Type B pancreatic cell (in vitro differentiated cells): ENCODE measurements around the gene LSMEM2. TPM values are rescaled to one million over a fixed set of nuclear protein-coding genes. Genes with fewer than 3 reads are reported as not detected.
"Not testable (repeated sequence)": the region's sequence is repeated elsewhere in the genome, so short reads cannot be mapped to it uniquely, and the experiment has no call there.

ENCODE experiments used
- DNase-seq: peaks from one replicate; pipeline ENCODE4 v3.0.0; 2021; ENCODE audit warnings: mixed read lengths; ENCODE audit not compliant: unreplicated experiment; ENCODE audit errors: extremely low spot score
- H3K27ac Mint-ChIP-seq: 2 replicates; pipeline ENCODE4 v1.8.0; 2021; ENCODE audit warnings: mild to moderate bottlenecking, mixed read lengths
- H3K27me3 Mint-ChIP-seq: 2 replicates; pipeline ENCODE4 v1.8.0; 2021; ENCODE audit warnings: mixed read lengths
- H3K36me3 Mint-ChIP-seq: 2 replicates; pipeline ENCODE4 v1.8.0; 2021; ENCODE audit warnings: mixed read lengths
- H3K4me1 Mint-ChIP-seq: one replicate; pipeline ENCODE4 v1.8.0; 2021; ENCODE audit warnings: mixed read lengths; ENCODE audit not compliant: unreplicated experiment
- H3K4me3 Mint-ChIP-seq: 2 replicates; pipeline ENCODE4 v1.8.0; 2021; ENCODE audit warnings: mild to moderate bottlenecking, mixed read lengths
- H3K9me3 Mint-ChIP-seq: 2 replicates; pipeline ENCODE4 v1.8.0; 2021; ENCODE audit warnings: mixed read lengths
- total RNA-seq: library from RNA; stranded (reverse); gene quantifications from 2 replicates; pipeline ENCODE4 v1.2.1, GENCODE V29; 2021; ENCODE audit warnings: low replicate concordance
- TF ChIP-seq, protein P1 (sequence below): fragments of 200-600 bp; sonication (generic); conservative IDR thresholded peaks from 2 replicates; pipeline ENCODE4 v1.5.0; 2021; ENCODE audit warnings: antibody characterized with exemption, mild to moderate bottlenecking

The LSMEM2 gene
- total RNA-seq, 1 donor from 2014 or later, result not detected

DNA sequence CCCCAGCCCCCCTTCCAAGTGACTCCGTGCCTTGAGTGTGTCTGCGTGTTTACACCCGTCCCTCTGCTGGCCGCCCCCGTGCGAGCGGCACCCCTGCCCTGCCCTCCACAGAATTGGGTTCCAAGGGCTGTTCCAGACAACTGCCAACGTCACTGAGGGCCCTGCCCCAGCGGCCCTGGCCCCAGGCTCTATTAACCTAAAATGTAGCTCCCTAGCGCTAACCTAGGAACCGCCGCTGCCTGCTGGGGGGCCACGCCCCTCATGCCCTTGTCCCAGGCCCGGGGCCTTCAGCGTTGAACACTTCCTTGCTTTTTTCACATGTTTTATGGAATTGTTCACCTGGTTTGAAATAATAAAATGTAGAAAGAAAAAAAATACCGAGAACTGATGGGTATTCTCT lies 19.9 kb upstream of the LSMEM2 start:
- Mint-ChIP-seq H3K9me3 (no peaks in the 10 kb centered on the region), H3K27ac (peak overlapping the region; percentile 90), H3K4me3 (peak overlapping the region; percentile 49), H3K27me3 (no peaks in the 10 kb centered on the region), H3K4me1 (peaks cover 16% of the 10 kb centered on the region), H3K36me3 (peaks cover 4% of the 10 kb centered on the region)
- TF ChIP-seq, protein P1, sequence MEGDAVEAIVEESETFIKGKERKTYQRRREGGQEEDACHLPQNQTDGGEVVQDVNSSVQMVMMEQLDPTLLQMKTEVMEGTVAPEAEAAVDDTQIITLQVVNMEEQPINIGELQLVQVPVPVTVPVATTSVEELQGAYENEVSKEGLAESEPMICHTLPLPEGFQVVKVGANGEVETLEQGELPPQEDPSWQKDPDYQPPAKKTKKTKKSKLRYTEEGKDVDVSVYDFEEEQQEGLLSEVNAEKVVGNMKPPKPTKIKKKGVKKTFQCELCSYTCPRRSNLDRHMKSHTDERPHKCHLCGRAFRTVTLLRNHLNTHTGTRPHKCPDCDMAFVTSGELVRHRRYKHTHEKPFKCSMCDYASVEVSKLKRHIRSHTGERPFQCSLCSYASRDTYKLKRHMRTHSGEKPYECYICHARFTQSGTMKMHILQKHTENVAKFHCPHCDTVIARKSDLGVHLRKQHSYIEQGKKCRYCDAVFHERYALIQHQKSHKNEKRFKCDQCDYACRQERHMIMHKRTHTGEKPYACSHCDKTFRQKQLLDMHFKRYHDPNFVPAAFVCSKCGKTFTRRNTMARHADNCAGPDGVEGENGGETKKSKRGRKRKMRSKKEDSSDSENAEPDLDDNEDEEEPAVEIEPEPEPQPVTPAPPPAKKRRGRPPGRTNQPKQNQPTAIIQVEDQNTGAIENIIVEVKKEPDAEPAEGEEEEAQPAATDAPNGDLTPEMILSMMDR, result peak; percentile 42
- no peak for DNase-seq

DNA sequence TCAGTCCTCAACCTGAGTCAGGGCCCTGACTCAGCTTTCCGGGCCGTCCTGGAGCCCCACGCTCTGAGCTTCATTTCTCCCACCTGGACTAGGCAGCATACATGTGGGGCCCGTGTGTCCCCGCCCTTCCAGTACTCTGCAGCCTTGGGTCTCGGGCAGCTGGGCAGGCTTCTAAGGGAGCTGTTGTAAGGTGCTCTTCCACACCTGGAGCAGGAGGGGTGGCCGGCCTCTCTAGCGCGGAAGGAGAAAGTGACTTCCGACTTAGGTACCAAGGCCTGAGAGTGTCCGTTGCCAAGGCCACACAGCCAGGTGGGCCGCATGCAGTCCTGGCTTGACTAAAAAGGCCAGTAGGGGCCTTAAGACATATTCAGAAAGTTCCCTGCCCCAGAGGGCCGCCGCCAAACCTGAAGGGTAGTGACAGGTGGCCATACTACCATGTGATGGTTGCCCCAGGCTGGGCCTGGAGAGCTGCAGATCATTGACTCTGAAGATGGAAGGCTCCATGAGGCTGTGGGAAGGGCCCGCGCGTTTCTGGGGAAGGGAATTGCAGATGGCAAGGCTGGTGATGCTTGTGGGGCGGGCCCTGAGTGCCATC lies 19.4 kb upstream of the LSMEM2 start:
- no peaks in the 10 kb centered on the region for H3K9me3 Mint-ChIP-seq
- DNase-seq, result no peak
- TF ChIP-seq, protein P1, result no peak
- H3K27me3 Mint-ChIP-seq, result no peaks in the 10 kb centered on the region
- peaks cover 4% of the 10 kb centered on the region for H3K36me3 Mint-ChIP-seq
- peak overlapping the region; percentile 80 for H3K4me3 Mint-ChIP-seq
- H3K27ac Mint-ChIP-seq, result peak overlapping the region; percentile 90
- H3K4me1 Mint-ChIP-seq, result peaks cover 19% of the 10 kb centered on the region

DNA sequence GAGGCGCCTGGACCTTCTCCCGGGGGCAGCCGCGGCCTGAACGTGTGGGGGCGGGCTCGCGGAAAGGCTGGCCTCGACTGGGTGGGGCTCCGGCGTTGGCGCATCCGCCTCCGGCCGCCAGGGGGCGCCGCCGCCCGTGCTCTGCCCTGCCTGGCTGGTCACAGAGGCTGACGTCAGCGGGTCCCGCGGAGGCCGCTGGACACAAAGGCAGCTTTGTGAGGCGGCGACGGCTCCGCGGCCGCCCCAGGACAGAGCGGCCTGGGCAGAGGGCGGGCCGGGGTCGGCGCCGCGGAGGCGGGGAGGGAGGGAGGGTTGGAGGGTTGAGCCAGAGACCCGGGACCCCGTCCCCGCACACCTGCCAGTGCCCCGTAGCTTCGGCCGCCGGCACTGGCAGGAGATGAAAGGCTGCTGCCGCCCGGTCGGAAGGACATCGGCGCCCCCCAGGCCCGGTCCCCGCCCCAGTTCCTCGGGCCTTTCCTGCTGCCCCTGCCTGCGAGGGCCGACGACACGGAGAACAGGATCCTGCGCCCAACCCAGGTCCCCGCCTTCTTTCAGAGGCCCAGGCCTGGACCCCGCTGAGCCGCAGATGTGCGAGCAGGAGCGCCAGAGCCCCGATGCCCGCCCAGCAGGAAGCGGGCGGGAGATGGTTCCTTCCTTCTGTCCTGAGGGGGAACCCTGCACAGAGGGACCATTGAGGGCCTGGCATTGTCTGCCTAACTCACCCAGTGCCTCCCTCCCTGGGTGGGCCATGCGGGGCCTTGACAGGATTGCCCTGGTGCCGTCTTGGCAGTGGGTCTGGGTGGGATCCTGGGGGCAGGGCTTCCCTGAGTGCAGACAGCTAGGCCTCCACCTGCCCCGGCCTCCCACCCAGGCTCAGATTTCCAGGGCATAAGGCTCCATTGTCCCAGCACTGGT lies 18.6 kb upstream of the LSMEM2 start:
- H3K27ac Mint-ChIP-seq, result peak overlapping the region; percentile 91
- H3K4me1 Mint-ChIP-seq, result peaks cover 23% of the 10 kb centered on the region
- H3K36me3 Mint-ChIP-seq, result peaks cover 4% of the 10 kb centered on the region
- no peaks in the 10 kb centered on the region for H3K27me3 Mint-ChIP-seq
- no peaks in the 10 kb centered on the region for H3K9me3 Mint-ChIP-seq
- DNase-seq, result peak; percentile 97
- H3K4me3 Mint-ChIP-seq, result peak overlapping the region; percentile 80
- TF ChIP-seq, protein P1, result peak; percentile 99

DNA sequence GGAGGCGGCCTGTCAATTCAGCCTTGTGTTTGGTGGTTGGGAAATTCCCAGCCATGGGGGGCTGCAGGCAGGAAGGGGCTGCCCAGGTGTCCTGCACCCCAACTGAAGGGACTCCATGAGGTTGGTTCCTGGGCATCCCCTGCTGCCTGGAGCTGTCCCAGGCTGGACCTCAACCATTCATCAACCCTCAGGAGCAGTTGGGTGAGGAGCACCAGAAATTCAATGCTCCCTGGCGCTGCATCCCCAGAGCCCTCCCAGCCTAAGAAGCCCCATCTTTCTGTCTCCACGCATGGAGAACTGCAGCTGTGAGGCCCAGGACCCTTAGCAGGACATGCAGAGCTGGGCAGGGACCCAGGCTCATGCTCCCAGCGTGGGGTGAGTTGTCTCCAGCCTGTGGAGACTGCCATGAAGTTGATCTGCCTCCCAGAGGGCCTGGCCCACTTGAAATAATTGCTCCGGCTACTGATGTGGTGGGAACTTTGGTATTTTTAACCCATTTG lies 17.9 kb upstream of the LSMEM2 start:
- H3K4me1 Mint-ChIP-seq, result peaks cover 27% of the 10 kb centered on the region
- TF ChIP-seq, protein P1, result no peak
- H3K36me3 Mint-ChIP-seq, result peaks cover 4% of the 10 kb centered on the region
- H3K27ac Mint-ChIP-seq, result peak overlapping the region; percentile 91
- no peaks in the 10 kb centered on the region for H3K27me3 Mint-ChIP-seq
- no peak for DNase-seq
- no peaks in the 10 kb centered on the region for H3K9me3 Mint-ChIP-seq
- peak overlapping the region; percentile 70 for H3K4me3 Mint-ChIP-seq

DNA sequence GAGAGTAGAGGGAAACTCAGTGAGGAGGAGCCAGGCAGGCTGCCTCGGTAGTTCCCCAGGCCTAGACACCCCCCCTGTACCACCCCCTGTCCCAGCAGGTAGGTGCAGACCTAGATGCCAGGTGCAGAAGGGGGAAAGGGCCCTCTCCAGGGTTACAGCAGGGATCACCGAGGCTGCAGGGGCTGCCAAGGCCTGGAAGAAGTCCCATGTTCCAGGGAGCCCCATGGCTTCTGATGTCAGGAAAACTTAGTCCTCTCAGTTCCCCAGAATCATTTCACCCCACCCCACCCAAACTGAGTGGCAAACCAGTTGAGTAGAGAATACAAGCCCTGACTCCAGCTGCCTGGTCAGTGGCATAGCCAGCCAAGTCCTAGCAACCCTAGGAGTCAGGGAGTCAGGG lies 17.4 kb upstream of the LSMEM2 start:
- no peaks in the 10 kb centered on the region for H3K27me3 Mint-ChIP-seq
- H3K27ac Mint-ChIP-seq, result peak overlapping the region; percentile 91
- DNase-seq, result no peak
- TF ChIP-seq, protein P1, result no peak
- H3K9me3 Mint-ChIP-seq, result no peaks in the 10 kb centered on the region
- peaks cover 4% of the 10 kb centered on the region for H3K36me3 Mint-ChIP-seq
- H3K4me3 Mint-ChIP-seq, result peak overlapping the region; percentile 70
- H3K4me1 Mint-ChIP-seq, result peaks cover 30% of the 10 kb centered on the region

DNA sequence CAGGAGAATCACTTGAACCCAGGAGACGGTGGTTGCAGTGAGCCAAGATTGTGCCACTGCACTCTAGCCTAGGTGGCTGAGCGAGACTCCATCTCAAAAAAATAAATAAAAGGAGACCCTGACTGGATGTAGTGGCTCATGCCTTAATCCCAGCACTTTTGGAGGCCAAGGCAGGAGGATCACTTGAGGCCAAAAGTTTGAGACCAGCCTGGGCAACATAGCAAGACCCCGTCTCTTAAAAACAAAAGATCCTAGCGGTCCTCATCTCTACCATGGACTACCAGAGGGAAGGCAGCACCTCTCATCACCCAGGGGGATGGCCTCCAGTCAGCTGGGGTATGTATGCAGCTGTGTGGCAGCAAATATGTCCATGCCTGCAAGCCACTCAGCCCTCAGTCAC lies 16.7 kb upstream of the LSMEM2 start:
- peaks cover 31% of the 10 kb centered on the region for H3K4me1 Mint-ChIP-seq
- H3K27me3 Mint-ChIP-seq, DNase-seq, H3K4me3 Mint-ChIP-seq, H3K9me3 Mint-ChIP-seq, H3K36me3 Mint-ChIP-seq: not testable (repeated sequence)
- peak overlapping the region; percentile 91 for H3K27ac Mint-ChIP-seq
